Limb (tissue), 2 donors: Measurements from ENCODE around the gene RGL1.

Source experiments
- DNase-seq, 2 donors: peaks; one replicate each; pipeline ENCODE4 v3.0.0-alpha.2; 2016; ENCODE audit errors: extremely low spot score in 2 of 2

The RGL1 gene

DNA sequence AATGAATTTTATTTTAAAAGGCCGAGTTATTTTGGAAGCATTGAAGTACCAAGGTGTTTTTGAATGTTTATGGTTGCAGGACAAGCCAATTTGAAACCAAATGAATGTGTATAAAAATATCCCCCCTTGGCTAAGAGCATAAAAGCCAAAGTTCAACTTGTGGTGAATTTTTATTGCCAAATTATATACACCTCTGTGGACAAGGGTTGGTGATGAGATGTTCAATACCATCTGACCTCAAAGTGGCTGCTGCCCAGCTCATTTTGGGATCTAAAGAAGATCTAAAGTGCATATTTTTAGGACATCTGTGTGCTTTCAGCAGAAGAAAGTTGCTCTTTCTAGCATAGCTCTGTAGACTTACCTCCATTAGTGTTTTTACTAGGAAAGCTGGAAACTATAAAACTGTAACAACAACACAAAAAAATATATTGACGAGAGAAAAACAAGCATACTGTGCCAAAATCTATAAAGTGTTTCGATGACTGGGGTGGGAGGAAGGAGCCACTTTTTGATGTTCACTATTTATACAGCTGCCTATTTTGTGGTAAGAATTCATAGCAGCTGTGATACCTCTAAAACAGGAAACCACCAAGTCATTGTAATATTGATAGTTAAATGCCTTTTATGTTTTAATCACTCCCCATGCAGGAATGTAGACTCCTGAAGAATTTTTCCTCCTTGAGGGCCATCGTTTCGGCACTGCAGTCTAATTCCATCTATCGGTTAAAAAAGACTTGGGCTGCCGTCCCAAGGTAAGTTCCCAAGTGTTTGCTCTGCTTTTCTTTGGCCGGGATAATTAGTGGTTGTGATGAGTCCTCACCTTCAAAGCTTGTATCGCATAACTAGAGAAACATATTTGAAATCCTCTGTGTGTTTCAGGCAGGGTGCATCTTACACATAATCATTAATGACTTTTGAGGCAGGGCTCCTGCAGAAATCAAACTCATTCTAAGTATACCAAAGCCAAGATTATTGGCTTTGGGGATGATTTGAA, 83.2 kb downstream of the RGL1 start:
- DNase-seq, result peak in 1 of 2 donors; percentile 60

- DNase-seq, result no peak
Measured at GRCh38 chr1:183889095-183889494, 84.2 kb downstream of the RGL1 start.

DNA sequence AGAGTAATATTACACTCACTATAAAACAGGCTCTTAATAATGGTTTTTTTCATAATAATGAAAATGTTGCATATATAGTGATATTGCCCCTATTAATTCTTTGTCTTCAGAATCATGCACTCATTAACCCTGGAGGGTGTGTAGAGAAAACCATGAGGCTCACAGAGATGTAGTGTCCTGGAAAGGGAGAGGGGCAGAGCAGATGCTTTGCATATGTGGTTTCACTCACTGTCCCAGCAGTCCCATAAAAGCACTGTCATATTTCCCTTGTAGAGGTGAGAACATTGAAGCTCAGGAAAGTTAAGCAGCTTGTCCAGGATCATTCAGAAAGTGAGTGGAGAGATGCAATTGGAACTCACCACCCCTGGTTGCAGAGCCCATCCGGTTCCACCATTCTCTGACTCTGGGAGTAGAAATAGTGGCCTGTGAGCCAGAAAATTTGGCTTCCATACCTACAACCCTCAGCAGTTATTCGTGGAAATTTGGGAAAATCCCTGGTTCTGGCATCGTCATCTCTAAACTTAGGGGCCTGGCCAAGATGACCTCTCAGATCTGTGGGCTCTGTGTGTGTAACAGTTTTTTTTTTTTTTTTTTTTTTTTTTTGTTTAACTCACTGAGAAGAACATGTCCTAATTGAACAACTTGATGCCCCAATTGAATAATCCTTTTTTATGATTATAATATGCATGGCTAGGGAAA, 86.4 kb downstream of the RGL1 start:
- DNase-seq, result no peak

DNA sequence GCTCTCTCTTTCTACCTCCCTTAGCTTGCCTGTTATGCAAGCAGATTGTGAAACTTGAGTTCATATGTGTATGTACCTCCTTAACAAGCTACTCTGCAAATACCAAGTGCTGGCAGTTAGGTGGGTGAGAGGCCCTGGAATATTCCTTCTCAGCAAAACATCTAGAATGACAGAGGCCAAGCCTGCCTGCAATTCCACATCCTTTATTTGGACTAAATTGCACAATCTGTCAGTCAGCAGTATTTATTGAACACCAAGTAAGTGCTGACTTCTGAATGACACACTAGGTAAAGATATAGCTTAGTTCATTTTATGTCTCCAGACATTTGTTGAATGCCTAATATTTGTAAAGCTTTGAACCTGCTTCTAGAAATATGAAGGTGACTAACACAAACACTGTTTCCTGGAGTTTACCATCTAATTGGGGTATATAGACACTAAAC, 87.5 kb downstream of the RGL1 start:
- DNase-seq, result no peak

- no peak for DNase-seq
Measured at GRCh38 chr1:183893561-183894289, 88.8 kb downstream of the RGL1 start.

DNA sequence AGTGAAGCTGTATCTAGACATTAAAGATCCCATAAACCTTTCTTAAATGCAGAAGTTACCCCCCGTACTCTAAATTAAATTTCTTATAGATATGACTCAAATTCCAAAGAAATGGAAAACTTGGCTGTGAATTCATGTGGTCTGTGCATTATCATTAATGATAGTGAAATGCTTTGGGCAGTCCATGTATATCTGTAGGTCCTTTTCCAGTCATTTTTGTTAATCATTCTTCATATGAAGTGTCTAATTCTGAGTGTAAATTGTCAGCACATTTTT, 89.3 kb downstream of the RGL1 start:
- DNase-seq, result no peak

DNA sequence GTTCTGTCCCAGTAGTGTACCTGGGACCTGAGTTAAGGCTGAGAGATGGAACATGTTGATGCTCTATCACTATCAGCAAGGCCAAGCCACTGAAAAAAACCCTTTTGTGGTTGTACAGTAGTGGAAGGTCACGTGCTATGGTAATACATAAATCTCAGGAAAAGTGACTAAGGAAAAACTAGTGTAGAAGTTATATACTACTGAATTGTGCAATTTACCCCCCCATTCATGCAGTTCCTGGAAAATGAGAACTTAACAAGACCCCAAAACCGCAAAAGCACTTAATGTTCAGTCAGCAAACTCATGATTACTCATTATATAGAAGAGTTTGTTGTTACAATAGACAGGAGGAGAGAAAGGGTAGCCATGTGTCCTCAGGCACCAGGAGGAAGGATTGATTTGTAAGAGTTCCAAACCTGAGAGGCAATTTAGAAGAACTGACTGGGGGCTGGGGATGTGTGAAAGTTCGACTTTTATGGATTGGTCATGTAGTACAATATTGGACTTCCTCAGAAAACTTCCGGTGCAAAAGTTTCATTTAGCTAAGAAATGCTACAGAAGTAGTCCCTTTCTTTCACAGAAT, 91.6 kb downstream of the RGL1 start:
- no peak for DNase-seq

DNA sequence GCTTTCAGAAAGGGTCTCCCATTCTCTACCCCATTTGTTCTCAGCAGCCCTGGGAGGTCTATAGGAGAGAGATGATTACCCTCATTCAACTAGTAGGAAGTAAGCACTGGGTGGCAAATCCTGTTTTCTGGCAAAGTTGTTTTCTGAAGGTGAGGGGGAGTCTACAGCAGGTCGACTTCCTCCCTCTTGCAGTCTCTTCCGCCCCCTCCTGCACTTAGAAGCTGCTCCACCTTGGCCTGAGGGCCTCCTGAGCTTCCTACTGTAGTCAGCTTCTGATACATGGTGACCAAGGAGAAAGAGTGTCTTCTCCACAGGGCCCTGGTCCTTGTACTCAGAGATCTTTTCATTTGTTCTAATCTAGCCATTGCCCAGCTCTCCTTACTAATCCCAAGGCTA, 93.1 kb downstream of the RGL1 start:
- no peak for DNase-seq

GRCh38 chr1:183898610-183899009, 93.7 kb downstream of the RGL1 start:
- no peak for DNase-seq

DNA sequence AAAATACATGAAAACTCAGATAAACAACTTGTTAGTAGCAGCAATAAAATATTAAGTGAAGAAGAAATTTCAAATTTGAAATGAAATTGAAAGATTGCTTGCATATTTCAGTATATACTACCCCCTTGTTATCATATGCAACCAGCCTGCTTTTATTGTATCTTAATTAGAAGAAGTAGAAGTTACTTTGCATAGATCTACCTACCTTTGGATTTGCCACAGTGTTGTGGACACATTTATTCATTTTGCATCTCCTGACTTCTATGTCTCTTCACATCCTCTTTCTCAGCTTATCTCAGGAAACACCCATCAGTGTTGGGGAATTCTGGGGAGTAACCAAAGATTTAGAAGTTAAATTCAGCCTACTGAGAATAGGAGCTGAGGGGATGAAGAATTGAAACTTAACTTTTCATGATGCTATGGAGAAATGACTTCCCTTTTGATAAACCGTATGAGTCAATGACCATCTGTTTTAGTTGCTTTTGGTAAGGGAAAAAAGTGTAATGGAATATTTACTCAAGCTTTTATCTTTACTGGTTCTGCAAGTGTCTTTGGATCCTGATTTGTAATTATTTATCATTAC, 96.9 kb downstream of the RGL1 start:
- DNase-seq, result no peak

DNA sequence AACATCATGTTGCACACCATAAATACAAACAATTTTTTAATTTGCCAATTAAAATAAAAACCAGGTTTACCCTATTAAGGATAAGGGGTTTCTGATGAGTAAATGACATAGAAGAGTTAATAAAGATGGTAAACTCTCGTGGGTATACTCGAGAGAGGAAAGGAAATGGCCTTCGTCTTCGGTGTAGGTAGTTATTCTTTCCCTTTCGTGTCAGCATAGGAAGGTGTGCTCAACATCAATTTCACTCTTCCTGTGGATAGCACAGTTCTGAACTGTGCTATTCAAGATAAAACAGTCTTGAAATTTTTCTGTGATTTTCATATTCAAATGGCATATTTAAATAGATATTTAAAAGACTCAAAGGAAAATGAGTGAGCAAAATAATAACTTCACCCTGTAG, 98.2 kb downstream of the RGL1 start:
- no peak for DNase-seq

DNA sequence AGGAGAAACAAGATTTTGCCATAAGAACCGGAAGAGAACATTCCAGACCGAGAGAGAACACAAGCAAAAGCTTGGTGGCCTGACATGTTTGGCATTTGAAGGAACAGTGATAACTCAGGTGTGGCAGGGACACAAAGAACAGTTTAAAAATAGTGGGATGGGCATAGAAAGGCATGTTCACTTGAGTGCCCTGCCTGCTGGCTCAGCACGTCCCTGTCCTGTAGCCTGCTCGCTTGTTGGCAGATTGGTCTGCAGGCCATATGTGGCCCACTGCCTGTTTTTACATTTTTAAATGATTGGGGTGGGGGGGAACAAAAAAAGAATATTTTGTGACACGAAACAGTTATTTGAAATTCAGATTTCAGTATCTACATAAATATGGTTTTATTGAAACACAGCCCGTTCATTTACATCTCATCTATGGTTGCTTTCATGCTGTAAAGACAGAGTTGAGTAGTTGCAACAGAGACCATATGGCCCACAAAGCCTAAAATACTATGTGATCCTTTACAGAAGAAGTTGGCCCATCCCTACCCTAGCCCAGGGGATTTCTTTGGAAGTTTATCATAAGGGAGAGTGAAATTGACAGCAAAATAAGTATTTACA, 100.7 kb downstream of the RGL1 start:
- no peak for DNase-seq

DNA sequence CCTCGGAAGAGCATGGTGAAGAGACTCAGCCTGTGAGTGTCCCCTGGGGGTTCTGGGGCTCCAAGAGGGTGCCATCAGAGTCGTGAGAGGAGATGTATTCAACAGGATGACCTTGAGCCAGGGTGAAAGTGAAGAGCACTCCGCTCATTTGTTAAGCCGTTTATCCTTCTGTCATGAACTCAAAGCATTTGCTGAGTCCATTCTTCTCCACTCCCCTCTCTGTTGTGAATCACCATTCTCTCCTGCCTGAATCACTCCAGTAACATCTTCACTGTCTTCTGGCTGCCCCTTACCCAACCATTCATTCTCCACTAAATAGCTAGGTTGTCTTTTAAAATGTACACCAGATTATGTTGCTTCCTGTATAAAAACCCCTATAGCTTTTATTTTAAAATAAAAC, 102.2 kb downstream of the RGL1 start:
- DNase-seq, result no peak

DNA sequence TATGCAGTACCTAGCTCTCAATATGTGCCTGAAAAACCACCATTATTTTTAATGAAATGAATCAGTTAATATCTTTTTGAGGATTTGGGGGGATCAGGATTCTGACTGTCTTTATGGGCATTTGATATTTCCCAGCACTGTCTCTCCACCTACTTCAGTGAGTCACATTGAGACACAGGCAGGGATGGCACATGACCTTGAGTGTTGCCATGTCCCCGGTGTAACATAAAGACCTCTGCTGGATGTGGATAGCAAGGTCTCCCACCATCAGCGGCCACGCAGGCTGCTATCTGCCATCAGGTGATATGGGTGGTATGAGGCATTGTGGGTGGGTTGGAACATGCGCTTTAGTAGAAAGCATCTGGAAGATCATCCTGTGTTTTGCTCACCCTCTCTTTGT, 103.2 kb downstream of the RGL1 start:
- DNase-seq, result no peak

- no peak for DNase-seq
Measured at GRCh38 chr1:183909672-183910071, 104.8 kb downstream of the RGL1 start.

GRCh38 chr1:183910845-183911244, 105.9 kb downstream of the RGL1 start:
- no peak for DNase-seq

- DNase-seq, result no peak
Measured at GRCh38 chr1:183911285-183911684, 106.4 kb downstream of the RGL1 start.

- DNase-seq, result no peak
Measured at GRCh38 chr1:183912265-183912886, 107.5 kb downstream of the RGL1 start.

DNA sequence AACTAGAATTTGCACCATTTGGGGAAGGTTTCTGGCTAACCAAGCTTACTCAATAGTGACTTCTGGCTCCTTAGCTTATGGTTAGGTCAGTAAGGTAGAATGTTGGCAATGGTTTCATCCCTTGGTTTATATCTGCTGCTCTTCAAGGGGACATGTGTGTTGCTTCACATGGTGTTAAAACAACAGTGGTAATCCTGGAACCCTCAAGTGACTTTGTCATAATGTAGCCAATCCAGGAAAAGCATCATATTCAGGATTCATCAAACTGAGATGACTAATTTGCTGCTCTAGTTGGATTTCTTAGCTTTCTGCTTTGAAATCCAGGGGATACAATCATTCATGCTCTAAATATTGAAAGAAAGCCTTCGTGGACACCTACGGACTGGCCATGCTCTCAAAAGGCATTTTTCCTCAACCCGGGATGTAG, 108.7 kb downstream of the RGL1 start:
- DNase-seq, result no peak

DNA sequence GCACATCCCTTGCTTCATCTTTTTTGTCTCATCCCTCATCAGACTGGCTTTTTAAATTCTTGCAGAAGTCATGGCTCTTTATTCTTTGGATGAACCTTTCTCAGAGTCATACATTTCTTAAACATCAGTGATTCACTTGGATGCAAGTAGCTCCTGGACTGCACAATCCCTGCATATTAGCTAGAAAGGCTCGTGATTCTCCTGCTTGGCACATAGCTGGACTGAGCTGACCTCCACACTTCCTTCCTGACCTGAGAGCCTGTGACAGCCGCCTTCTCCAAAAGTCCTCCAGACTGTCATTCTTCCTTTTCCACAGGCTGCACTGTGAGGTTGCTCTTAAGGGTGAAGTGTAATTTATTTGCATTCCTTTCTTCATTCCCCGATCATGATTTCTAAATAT, 109.4 kb downstream of the RGL1 start:
- DNase-seq, result no peak

DNA sequence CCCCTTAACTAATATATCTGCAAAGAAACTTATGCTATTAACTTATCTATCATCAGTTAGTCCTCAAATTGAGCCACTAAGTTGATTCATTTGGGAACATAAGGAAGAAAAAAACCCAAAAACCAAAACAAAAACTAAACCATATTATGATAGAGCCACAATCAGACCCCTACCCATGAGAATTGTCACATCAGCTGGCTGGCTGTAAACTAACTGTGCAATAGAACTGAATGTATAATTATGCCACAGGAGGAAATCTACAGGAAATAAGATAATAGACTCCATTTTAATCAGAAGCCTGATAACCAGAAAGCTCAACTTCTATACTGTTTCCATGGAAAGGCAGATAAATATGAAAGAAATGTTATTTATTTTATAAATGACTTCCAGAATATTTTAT, 110.0 kb downstream of the RGL1 start:
- DNase-seq, result no peak
